ENCODE measurements around the gene EXOC6B. TPM values are rescaled to one million over a fixed set of nuclear protein-coding genes. Genes with fewer than 3 reads are reported as not detected.

EXOC6B gene
- total RNA-seq, 4 donors from 2014 or later: 14.6 to 49.6 (median 19.3) TPM

- in situ Hi-C loops (cut with MboI; ENCODE audit: low sequenced_read_pairs in 4 of 4): no loop called here
- Histone ChIP-seq H3K9me3 (no peaks in the 10 kb centered on the region), H3K4me1 (peaks cover 38 to 53% of the 10 kb centered on the region in 2 donors), H3K36me3 (no peaks in the 10 kb centered on the region), H3K27ac (no peak overlapping the region), H3K27me3 (no peaks in the 10 kb centered on the region), H3K4me3 (no peak overlapping the region)
- intact Hi-C loops (cut with DNase I; ENCODE audit: low total_unique reads): no loop called here
- ATAC-seq: no peak
- TF ChIP-seq CTCF (IDR thresholded peaks at IDR 0.05 in 4 of 5, conservative IDR thresholded peaks at IDR 0.05 in 1 of 5) (no peak), POLR2A (IDR thresholded peaks at IDR 0.05) (no peak)
- DNase-seq: no peak
Observed at GRCh38 chr2:72681016-72681995, 144.5 kb downstream of the EXOC6B start.

GRCh38 chr2:72678024-72678423, 147.8 kb downstream of the EXOC6B start:
- TF ChIP-seq CTCF (IDR thresholded peaks at IDR 0.05 in 4 of 5, conservative IDR thresholded peaks at IDR 0.05 in 1 of 5): no peak
- Histone ChIP-seq H3K36me3 (no peaks in the 10 kb centered on the region), H3K27ac (no peak overlapping the region), H3K9me3 (no peaks in the 10 kb centered on the region), H3K4me1 (peaks cover 39 to 46% of the 10 kb centered on the region in 2 donors), H3K27me3 (no peaks in the 10 kb centered on the region), H3K4me3 (no peak overlapping the region)
- intact Hi-C loops (cut with DNase I; ENCODE audit: low total_unique reads) (no loop called here), in situ Hi-C loops (cut with MboI; ENCODE audit: low sequenced_read_pairs in 4 of 4) (no loop called here)
- ATAC-seq: no peak
- no peak for DNase-seq

DNA sequence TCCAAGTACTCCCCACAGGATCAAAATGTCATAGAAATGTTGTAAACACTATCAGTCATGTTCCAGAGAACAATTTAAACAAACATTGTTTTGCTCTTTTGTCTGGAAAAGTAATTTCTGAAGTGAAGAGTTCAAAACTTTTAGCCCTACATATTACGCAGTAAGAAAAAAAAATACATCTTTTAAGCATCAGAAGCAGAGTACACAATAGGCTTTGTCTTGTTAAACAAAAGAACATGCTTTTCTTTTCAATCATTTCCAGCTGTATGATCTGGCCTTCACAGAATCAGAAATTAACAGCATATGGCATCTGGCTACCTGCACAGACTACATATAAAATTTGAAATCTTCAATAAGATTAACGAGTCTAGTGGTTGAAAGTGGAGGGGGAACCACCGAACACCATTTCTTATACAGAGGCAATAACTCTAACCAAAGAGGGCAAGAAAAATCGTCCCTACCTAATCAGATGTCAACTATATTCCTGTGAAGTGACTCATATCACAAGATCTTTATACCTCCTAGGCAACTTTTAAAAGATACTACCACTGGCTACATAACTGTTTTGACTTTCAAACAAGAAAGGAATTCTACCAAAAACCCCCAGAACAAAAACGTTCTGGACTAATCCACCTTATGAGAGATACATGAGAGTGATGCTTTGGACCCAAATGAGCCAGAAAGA, 149.3 kb downstream of the EXOC6B start:
- intact Hi-C loops (cut with DNase I; ENCODE audit: low total_unique reads): no loop called here
- Histone ChIP-seq H3K4me1 (peaks cover 32 to 41% of the 10 kb centered on the region in 2 donors), H3K27ac (no peak overlapping the region), H3K4me3 (no peak overlapping the region), H3K9me3 (no peaks in the 10 kb centered on the region), H3K36me3 (no peaks in the 10 kb centered on the region), H3K27me3 (no peaks in the 10 kb centered on the region)
- DNase-seq (no peak), ATAC-seq (no peak)
- in situ Hi-C loops (cut with MboI; ENCODE audit: low sequenced_read_pairs in 4 of 4): no loop called here
- TF ChIP-seq CTCF (IDR thresholded peaks at IDR 0.05 in 4 of 5, conservative IDR thresholded peaks at IDR 0.05 in 1 of 5) (no peak), POLR2A (IDR thresholded peaks at IDR 0.05) (no peak)

DNA sequence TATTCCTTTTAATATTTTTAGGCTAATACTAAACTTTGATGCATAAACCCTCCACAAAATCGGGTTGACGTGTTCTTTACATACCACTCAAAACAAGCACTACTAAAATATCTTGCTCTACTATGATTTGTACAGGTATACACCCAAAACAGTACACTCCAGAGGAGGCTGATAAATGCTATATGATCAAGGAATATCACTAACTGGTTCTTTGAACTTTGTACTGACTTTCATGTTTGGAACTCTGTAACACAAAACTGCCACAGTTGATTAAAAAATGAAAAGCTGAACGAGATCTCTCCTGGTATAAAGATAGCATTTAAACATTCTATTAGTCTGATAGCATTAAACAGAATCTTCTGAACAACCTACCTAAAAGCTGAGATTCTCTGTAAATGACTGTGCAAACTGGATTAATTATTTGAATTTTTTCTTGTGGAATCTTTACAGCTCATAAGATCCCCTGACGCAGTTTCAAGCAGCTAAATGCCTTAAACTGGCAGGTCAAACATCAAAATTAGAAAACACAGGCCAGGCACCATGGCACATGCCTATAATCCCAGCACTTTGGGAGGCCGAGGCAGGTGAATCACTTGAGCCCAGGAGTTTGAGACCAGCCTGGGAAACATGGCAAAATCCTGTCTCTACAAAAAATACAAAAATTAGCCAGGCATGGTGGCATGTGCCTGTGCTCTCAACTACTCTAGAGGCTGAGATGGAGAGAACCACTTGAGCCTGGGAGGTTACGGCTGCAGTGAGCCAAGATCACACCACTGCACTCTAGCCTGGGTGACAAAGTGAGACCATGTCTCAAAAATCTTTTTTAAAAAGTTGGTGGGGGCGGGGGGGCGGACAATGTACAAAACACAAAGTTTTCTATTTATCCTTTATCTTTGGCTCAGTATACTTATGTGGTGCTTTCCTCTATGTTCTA, 150.6 kb downstream of the EXOC6B start:
- peaks cover 20 to 29% of the 10 kb centered on the region in 2 donors for H3K4me1 ChIP-seq
- DNase-seq (no peak), ATAC-seq (no peak)
- no peak overlapping the region for H3K27ac ChIP-seq
- H3K4me3 ChIP-seq: no peak overlapping the region
- intact Hi-C loops (cut with DNase I; ENCODE audit: low total_unique reads) (no loop called here), in situ Hi-C loops (cut with MboI; ENCODE audit: low sequenced_read_pairs in 4 of 4) (no loop called here)
- no peak for TF ChIP-seq CTCF (IDR thresholded peaks at IDR 0.05 in 4 of 5, conservative IDR thresholded peaks at IDR 0.05 in 1 of 5)
- TF ChIP-seq POLR2A (IDR thresholded peaks at IDR 0.05): no peak
- H3K9me3 ChIP-seq: no peaks in the 10 kb centered on the region
- no peaks in the 10 kb centered on the region for H3K27me3 ChIP-seq
- no peaks in the 10 kb centered on the region for H3K36me3 ChIP-seq

Measured in gastrocnemius medialis (tissue), 4 donors.